A549 treated with DMSO at 1 μM for 4 hours (cell line): ENCODE results near the gene ITLN1. TPM values are rescaled to one million over a fixed set of nuclear protein-coding genes. Genes with fewer than 3 reads are reported as not detected.

ENCODE experiments used
- total RNA-seq: library from RNA; stranded (reverse); fragments of 200-300 nt; extraction: Qiagen RNA extraction; gene quantifications from 5 replicates; pipeline ENCODE4 v1.2.3, GENCODE V29; 2022; ENCODE audit warnings: low read depth

ITLN1 gene
- not detected in 5 replicates for total RNA-seq

GRCh38 chr1:160885042-160885441 is at the start of gene ITLN1:
ITLN1 (minus strand) TSS chr1:160885180; CDS start chr1:160884877, 303 bp downstream.

DNA sequence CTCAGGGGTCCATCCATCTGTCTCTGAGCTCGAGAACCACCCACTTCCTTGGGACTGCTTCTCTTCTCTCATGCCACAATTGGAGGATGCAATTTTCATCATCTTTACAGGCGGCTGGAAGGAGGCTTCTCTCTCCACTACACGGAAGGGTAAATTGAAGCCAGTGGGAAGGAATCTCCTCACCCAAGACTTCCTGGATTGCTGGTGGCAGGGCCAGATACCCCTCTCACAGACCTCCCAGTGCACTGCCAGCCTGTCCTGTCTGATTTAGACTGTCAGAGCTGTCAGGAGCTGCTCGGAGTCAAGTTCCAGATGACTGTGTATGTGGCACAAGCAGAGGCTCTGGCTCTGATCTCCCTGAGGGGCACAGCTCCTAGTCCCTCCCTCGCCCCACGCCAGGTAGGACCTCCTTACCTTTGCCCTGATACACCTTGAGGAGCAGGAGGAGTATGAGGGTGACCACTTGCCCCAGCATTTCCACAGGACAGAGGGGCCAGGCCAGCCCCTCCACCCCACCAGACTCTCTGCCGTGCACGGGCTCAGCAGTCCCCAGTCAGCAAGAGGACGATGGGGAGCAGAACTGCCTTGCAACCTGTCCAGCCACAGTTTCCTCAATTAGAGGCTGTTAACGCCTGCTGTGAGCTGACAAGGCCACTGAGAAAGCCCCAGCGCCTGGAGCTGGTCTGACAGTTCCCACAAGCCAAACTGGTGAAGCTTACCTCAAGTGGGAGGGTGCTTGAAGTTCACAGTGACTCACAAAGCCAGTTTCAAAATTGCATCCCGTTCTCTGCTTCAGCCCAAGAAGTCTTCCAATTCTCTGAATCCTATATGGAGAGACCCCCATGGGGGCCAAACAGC is 22.5 kb downstream of the ITLN1 start, which contains the start of gene CD244:
TSS of gene CD244 (minus strand) at position 685 of the 858 bp plus-strand sequence. CDS start at position 475, 210 bp downstream.

Other genes with a start within 250 kb of the ITLN1 start
- gene SLAMF1, start 238.1 kb downstream of the ITLN1 start, total RNA-seq: not detected in 5 replicates
- gene CD48, start 173.4 kb downstream of the ITLN1 start, total RNA-seq: not detected in 5 replicates
- gene SLAMF7, start 145.9 kb downstream of the ITLN1 start, total RNA-seq: 1.6 to 4.0 TPM (median 2.6 TPM) in 5 replicates
- gene LY9, start 89.0 kb downstream of the ITLN1 start, total RNA-seq: 0.07 to 0.18 TPM (median 0.11 TPM) in 4 of 5 replicates, not detected in the other
- not detected in 5 replicates for gene CD244, start 22.3 kb downstream of the ITLN1 start, total RNA-seq
- gene ITLN2, start 69.6 kb upstream of the ITLN1 start, total RNA-seq: 0.14 to 0.30 TPM (median 0.14 TPM) in 3 of 5 replicates, not detected in the others
- 45.4 to 56.7 TPM (median 50.6 TPM) in 5 replicates for gene F11R, start 136.0 kb upstream of the ITLN1 start, total RNA-seq
- gene TSTD1, start 153.8 kb upstream of the ITLN1 start, total RNA-seq: 0.21 to 0.46 TPM (median 0.24 TPM) in 3 of 5 replicates, not detected in the others
- 48.5 to 57.3 TPM (median 53.1 TPM) in 5 replicates for gene USF1, start 160.8 kb upstream of the ITLN1 start, total RNA-seq
- gene ARHGAP30, start 184.7 kb upstream of the ITLN1 start, total RNA-seq: 0.06 to 0.13 TPM (median 0.10 TPM) in 5 replicates
- 1.3 to 1.9 TPM (median 1.7 TPM) in 5 replicates for gene NECTIN4, start 204.4 kb upstream of the ITLN1 start, total RNA-seq
- 1.6 to 1.7 TPM (median 1.7 TPM) in 5 replicates for gene KLHDC9, start 213.2 kb upstream of the ITLN1 start, total RNA-seq
- 113 to 124 TPM (median 120 TPM) in 5 replicates for gene PFDN2, start 232.9 kb upstream of the ITLN1 start, total RNA-seq
- gene NIT1, start 232.9 kb upstream of the ITLN1 start, total RNA-seq: 26.6 to 33.0 TPM (median 31.3 TPM) in 5 replicates
- 25.0 to 32.8 TPM (median 29.9 TPM) in 5 replicates for gene DEDD, start 247.5 kb upstream of the ITLN1 start, total RNA-seq